ENCODE results near the gene MEST. TPM values are rescaled to one million over a fixed set of nuclear protein-coding genes. Genes with fewer than 3 reads are reported as not detected.
"Not testable (repeated sequence)": the region's sequence is repeated elsewhere in the genome, so short reads cannot be mapped to it uniquely, and the experiment has no call there.

The MEST gene
- total RNA-seq, 1 donor: 63.0 TPM

GRCh38 chr7:130500463-130500862, 8.6 kb downstream of the MEST start:
- TF ChIP-seq CTCF (IDR thresholded peaks at IDR 0.05; ENCODE audit: insufficient read depth, low read length): no peak
- H3K4me3 ChIP-seq (ENCODE audit: low read depth, low read length): no peak overlapping the region

GRCh38 chr7:130500910-130501309, 9.0 kb downstream of the MEST start:
- H3K4me3 ChIP-seq (ENCODE audit: low read depth, low read length): no peak overlapping the region
- DNase-seq (ENCODE audit: low read depth): no peak
- TF ChIP-seq CTCF (IDR thresholded peaks at IDR 0.05; ENCODE audit: insufficient read depth, low read length): no peak

More at GRCh38 chr7:130500463-130500862, 8.6 kb downstream of the MEST start:
- DNase-seq (ENCODE audit: low read depth): no peak

GRCh38 chr7:130505753-130506152, 13.9 kb downstream of the MEST start:
- TF ChIP-seq CTCF (IDR thresholded peaks at IDR 0.05; ENCODE audit: insufficient read depth, low read length): no peak

GRCh38 chr7:130506358-130506757, 14.5 kb downstream of the MEST start:
- DNase-seq (ENCODE audit: low read depth): no peak
- no peak overlapping the region for H3K4me3 ChIP-seq (ENCODE audit: low read depth, low read length)
- TF ChIP-seq CTCF (IDR thresholded peaks at IDR 0.05; ENCODE audit: insufficient read depth, low read length): no peak

More at GRCh38 chr7:130505753-130506152, 13.9 kb downstream of the MEST start:
- no peak for DNase-seq (ENCODE audit: low read depth)
- no peak overlapping the region for H3K4me3 ChIP-seq (ENCODE audit: low read depth, low read length)

- not testable (repeated sequence) for DNase-seq (ENCODE audit: low read depth); H3K4me3 ChIP-seq (ENCODE audit: low read depth, low read length)
Observed at GRCh38 chr7:130512038-130512437, 20.2 kb downstream of the MEST start.

GRCh38 chr7:130513447-130513846, 21.6 kb downstream of the MEST start:
- TF ChIP-seq CTCF (IDR thresholded peaks at IDR 0.05; ENCODE audit: insufficient read depth, low read length): no peak
- no peak overlapping the region for H3K4me3 ChIP-seq (ENCODE audit: low read depth, low read length)
- no peak for DNase-seq (ENCODE audit: low read depth)

- DNase-seq (ENCODE audit: low read depth): no peak
- no peak overlapping the region for H3K4me3 ChIP-seq (ENCODE audit: low read depth, low read length)
- TF ChIP-seq CTCF (IDR thresholded peaks at IDR 0.05; ENCODE audit: insufficient read depth, low read length): no peak
Observed at GRCh38 chr7:130515315-130516040, 23.6 kb downstream of the MEST start.
